GM12891 (cell line): Measurements from ENCODE around the gene NUMB.
A peak's percentile ranks its signal among the peaks of the same experiment; 100 is the strongest.
"Not testable (repeated sequence)": the region's sequence is repeated elsewhere in the genome, so short reads cannot be mapped to it uniquely, and the experiment has no call there.

Experiments used
- DNase-seq: peaks from one replicate; pipeline ENCODE4 v3.0.0; 2011; ENCODE audit warnings: low spot score; ENCODE audit not compliant: insufficient read length
- FAIRE-seq: peaks from 2 replicates; lab custom pipeline; 2011; peaks lifted over from hg19 to GRCh38; lab: Jason Lieb, UNC
- PAX5 ChIP-seq: IDR thresholded peaks from 2 replicates; pipeline ENCODE4 v1.6.1; 2011; ENCODE audit warnings: low read length, moderate library complexity, mild to moderate bottlenecking; ENCODE audit not compliant: insufficient read depth, severe bottlenecking
- POLR2A ChIP-seq: IDR thresholded peaks from 2 replicates; pipeline ENCODE4 v1.6.1; 2011; ENCODE audit warnings: low read depth, low read length, control low read depth
- POLR2AphosphoS5 ChIP-seq: IDR thresholded peaks from 2 replicates; pipeline ENCODE4 v1.6.1; 2011; ENCODE audit warnings: low read depth, low read length, control low read depth
- POU2F2 ChIP-seq: IDR thresholded peaks from 2 replicates; pipeline ENCODE4 v1.6.1; 2011; ENCODE audit warnings: low read depth, mild to moderate bottlenecking, control low read depth, low read length, moderate library complexity
- SPI1 ChIP-seq: IDR thresholded peaks from 2 replicates; pipeline ENCODE4 v1.6.1; 2011; ENCODE audit warnings: low read depth, low read length, control low read depth
- TAF1 ChIP-seq: IDR thresholded peaks from 2 replicates; pipeline ENCODE4 v1.6.1; 2011; ENCODE audit warnings: low read depth, low read length, control low read depth

The NUMB gene

DNA sequence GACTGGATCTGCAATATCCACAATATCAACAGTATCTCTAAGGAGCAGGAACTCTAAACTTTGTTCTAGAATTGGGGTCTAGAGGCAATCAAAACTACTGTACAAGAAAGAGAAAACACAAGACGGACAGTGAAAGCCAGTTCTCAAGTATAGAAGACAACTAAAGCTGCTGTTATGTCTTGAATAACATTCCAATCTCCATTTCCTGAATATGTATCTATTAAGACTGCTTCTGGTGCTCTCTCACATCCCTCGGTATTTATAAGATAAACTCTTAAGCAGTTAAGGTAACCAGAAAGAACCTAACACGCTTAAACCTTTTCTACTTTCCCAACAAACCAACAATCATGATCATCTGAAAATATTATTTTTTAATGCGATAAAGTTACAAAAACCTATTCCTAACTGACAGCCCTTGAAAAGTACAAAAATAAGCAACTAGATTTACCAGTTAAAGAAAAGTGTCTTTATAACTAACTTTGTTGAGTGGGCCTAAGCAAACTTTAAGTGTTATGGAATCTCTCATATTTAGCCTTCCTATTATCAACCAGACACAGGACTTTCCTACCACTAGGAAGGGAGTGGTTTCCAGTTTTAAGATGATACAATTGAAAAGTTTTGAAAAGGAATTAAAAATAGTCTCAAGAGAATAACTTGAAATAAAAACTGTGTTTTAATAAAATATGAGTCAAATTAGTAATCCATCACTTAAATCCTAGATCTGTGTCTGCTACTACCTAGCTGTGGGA, 30.7 kb downstream of the NUMB start:
- FAIRE-seq (no peak), DNase-seq (no peak)
- no peak for TF ChIP-seq POLR2A
- no peak for TF ChIP-seq POLR2AphosphoS5
- no peak for TF ChIP-seq POU2F2
- TF ChIP-seq SPI1, result no peak
- no peak for TF ChIP-seq PAX5
- no peak for TF ChIP-seq TAF1

GRCh38 chr14:73426877-73427276, 31.5 kb downstream of the NUMB start:
- DNase-seq, result no peak
- TF ChIP-seq POLR2A (no peak), POU2F2 (no peak), TAF1 (no peak), SPI1 (no peak), PAX5 (no peak), POLR2AphosphoS5 (no peak)
- no peak for FAIRE-seq

DNA sequence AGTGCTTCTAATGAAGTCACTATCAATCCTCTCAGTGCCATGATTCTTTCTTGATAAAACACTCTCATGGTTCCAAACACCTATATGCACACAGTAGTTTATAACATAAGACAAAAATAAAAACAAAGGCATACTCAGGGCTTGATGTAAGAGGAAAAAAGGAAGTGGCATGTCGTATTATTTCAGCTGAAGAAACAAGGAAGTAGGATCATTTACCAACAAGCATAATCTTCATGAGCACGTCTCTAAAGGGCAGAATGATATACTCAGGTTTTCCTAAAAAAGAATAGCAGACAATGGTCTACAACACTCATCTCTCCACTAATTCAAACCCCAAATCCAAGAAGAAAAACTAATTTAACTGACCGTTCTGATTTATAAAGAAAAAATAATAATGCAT, 33.9 kb downstream of the NUMB start:
- FAIRE-seq, result no peak
- no peak for DNase-seq
- TF ChIP-seq TAF1 (no peak), POLR2A (no peak), POLR2AphosphoS5 (no peak), POU2F2 (no peak), PAX5 (no peak), SPI1 (peak; percentile 89)

GRCh38 chr14:73423092-73423491, 35.3 kb downstream of the NUMB start:
- FAIRE-seq, DNase-seq: not testable (repeated sequence)

DNA sequence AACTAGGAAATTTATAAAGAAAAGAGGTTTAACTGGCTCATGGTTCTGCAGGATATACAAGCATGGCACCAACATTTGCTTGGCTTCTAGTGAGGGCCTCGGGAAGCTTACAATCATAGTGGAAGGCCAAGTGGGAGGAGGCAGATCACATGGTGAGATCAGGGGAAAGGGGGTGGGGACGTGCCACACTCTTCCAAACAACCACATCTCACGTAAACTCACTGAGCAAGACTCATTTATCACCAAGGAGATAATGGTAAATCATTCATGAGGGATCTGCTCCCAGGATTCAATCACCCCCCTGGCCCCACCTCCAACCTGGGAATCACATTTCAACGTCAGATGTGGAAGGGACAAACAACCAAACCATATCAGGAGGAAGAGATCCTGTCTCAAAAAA, 35.8 kb downstream of the NUMB start:
- FAIRE-seq (peak; percentile 5), DNase-seq (no peak)
- TF ChIP-seq POLR2A, result no peak
- TF ChIP-seq SPI1, result no peak
- TF ChIP-seq POU2F2, result no peak
- no peak for TF ChIP-seq PAX5
- TF ChIP-seq POLR2AphosphoS5, result no peak
- no peak for TF ChIP-seq TAF1

- DNase-seq, result no peak
- TF ChIP-seq POLR2AphosphoS5 (no peak), SPI1 (no peak), TAF1 (no peak), PAX5 (no peak), POU2F2 (no peak), POLR2A (no peak)
Measured at GRCh38 chr14:73418227-73418626, 40.1 kb downstream of the NUMB start.

GRCh38 chr14:73406248-73406647, 52.1 kb downstream of the NUMB start:
- not testable (repeated sequence) for DNase-seq, FAIRE-seq

More at GRCh38 chr14:73418227-73418626, 40.1 kb downstream of the NUMB start:
- FAIRE-seq, result no peak

DNA sequence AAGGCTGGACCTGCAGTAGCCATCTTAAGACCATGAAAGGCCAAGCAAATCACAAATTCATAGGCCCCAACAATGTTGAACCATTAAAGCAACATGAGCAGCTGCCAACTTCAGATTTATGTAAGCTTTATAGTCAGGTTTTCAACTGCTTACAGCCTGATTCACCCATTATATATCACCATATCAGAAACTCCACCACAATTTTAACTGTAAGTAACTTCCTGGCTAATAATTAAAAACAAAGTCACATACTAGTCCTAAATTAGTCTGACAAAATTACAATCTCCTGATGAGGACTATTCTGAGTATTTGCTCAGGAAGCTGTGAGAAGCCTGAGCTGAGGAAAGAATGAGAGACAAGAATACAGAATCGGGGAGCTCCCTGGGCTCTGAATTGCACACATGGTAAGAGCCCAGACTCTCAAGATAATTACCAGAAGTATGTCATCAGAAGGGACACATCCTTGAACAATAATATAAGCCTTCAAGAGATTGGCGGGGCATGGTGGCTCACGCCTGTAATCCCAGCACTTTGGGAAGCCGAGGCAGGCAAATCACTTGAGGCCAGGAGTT, 55.1 kb downstream of the NUMB start:
- peak; percentile 71 for FAIRE-seq
- no peak for DNase-seq
- TF ChIP-seq POLR2AphosphoS5 (no peak), POU2F2 (no peak), PAX5 (no peak), SPI1 (no peak), POLR2A (no peak), TAF1 (no peak)

DNA sequence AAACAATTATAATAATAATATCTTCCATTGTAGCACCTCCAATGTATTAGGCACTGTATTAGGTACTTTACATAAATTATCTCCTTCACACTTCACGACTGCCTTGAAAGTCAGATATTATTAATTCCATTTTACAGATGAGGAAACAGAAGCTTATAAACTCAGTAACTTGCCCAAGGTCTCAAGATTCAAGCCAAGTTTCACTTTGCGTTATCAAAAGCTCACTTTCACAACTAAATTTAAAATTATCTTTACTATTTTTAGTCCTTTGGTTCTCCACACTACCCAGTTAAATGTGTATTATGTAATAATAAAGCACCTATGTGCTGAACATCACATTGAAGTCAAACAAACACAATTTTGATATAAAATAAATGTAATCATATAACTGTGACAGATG, 55.8 kb downstream of the NUMB start:
- FAIRE-seq (no peak), DNase-seq (no peak)
- TF ChIP-seq POU2F2 (no peak), TAF1 (no peak), POLR2A (no peak), PAX5 (no peak), POLR2AphosphoS5 (no peak), SPI1 (no peak)

DNA sequence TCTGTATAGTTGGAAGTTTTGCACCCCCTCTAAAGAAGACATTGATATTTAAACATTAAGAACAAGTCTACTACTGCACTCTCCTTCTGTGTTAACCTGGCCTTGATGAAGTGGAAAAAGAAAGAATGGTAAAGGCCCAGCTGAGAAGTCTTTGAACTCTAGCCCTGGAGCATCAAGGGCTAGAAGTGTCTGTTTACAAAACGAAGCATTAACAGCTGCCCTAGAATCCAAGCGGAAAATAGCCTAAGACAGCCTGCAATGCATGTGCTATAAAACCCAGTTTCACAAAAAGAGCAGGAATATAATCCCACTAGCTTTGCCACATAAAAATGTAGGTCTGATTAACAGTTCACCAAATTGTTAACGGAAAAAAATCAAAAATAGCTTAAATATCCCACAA, 60.5 kb downstream of the NUMB start:
- FAIRE-seq (no peak), DNase-seq (no peak)
- TF ChIP-seq TAF1, result no peak
